ENCODE results near the gene TNRC6C. TPM values are rescaled to one million over a fixed set of nuclear protein-coding genes. Genes with fewer than 3 reads are reported as not detected.

Gene TNRC6C
- total and polyA plus RNA-seq, 4 donors, result 2.2 to 25.9 (median 13.8) TPM

- DNase-seq, result no peak
- peaks cover 8 to 53% (median 12%) of the 10 kb centered on the region in 4 donors for H3K36me3 ChIP-seq (ENCODE audit: control insufficient read depth in 4 of 4, insufficient read depth in 4 of 4, low read length in 4 of 4)
Measured at GRCh38 chr17:78107976-78108725, 149.6 kb downstream of the TNRC6C start.

GRCh38 chr17:78108726-78109488 is 150.4 kb downstream of the TNRC6C start:
- ATAC-seq (ENCODE audit: insufficient read depth, low FRiP score) (no peak), DNase-seq (no peak)
- peaks cover 2 to 50% (median 5%) of the 10 kb centered on the region in 4 donors for H3K36me3 ChIP-seq (ENCODE audit: control insufficient read depth in 4 of 4, insufficient read depth in 4 of 4, low read length in 4 of 4)
- H3K9ac ChIP-seq (ENCODE audit: insufficient read depth in 1 of 2, low read length in 2 of 2), result no peak overlapping the region
- WGBS, 2 donors, result 85 to 88% methylated on average over 18 of the region's 18 CpGs
- H3K4me3 ChIP-seq, result no peak overlapping the region
- no peaks in the 10 kb centered on the region for H3K27me3 ChIP-seq (ENCODE audit: control insufficient read depth in 3 of 3, insufficient read depth in 3 of 3, low read length in 2 of 3)
- peaks cover 0 to 2% (median 0%) of the 10 kb centered on the region in 4 donors for H3K9me3 ChIP-seq (ENCODE audit: control insufficient read depth in 4 of 4, insufficient read depth in 3 of 4, low read length in 3 of 4)
- H3K4me1 ChIP-seq (ENCODE audit: control insufficient read depth in 5 of 5, insufficient read depth in 5 of 5, low read length in 5 of 5), result peaks cover 0 to 7% (median 0%) of the 10 kb centered on the region in 5 donors
- TF ChIP-seq, protein P1, sequence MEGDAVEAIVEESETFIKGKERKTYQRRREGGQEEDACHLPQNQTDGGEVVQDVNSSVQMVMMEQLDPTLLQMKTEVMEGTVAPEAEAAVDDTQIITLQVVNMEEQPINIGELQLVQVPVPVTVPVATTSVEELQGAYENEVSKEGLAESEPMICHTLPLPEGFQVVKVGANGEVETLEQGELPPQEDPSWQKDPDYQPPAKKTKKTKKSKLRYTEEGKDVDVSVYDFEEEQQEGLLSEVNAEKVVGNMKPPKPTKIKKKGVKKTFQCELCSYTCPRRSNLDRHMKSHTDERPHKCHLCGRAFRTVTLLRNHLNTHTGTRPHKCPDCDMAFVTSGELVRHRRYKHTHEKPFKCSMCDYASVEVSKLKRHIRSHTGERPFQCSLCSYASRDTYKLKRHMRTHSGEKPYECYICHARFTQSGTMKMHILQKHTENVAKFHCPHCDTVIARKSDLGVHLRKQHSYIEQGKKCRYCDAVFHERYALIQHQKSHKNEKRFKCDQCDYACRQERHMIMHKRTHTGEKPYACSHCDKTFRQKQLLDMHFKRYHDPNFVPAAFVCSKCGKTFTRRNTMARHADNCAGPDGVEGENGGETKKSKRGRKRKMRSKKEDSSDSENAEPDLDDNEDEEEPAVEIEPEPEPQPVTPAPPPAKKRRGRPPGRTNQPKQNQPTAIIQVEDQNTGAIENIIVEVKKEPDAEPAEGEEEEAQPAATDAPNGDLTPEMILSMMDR (IDR thresholded peaks at IDR 0.05; ENCODE audit: control extremely low read depth, extremely low read depth), result no peak
- H3K27ac ChIP-seq (ENCODE audit: low read depth in 1 of 2, low read length in 1 of 2), result no peak overlapping the region

More at GRCh38 chr17:78107976-78108725, 149.6 kb downstream of the TNRC6C start:
- peaks cover 0 to 7% (median 0%) of the 10 kb centered on the region in 5 donors for H3K4me1 ChIP-seq (ENCODE audit: control insufficient read depth in 5 of 5, insufficient read depth in 5 of 5, low read length in 5 of 5)
- H3K27ac ChIP-seq (ENCODE audit: low read depth in 1 of 2, low read length in 1 of 2), result no peak overlapping the region
- H3K27me3 ChIP-seq (ENCODE audit: control insufficient read depth in 3 of 3, insufficient read depth in 3 of 3, low read length in 2 of 3), result no peaks in the 10 kb centered on the region
- no peak overlapping the region for H3K9ac ChIP-seq (ENCODE audit: insufficient read depth in 1 of 2, low read length in 2 of 2)
- ATAC-seq (ENCODE audit: insufficient read depth, low FRiP score), result no peak
- 95% methylated on average over 21 of the region's 21 CpGs for WGBS, 2 donors
- TF ChIP-seq, protein P1 (IDR thresholded peaks at IDR 0.05; ENCODE audit: control extremely low read depth, extremely low read depth), result no peak
- no peak overlapping the region for H3K4me3 ChIP-seq
- H3K9me3 ChIP-seq (ENCODE audit: control insufficient read depth in 4 of 4, insufficient read depth in 3 of 4, low read length in 3 of 4), result peaks cover 0 to 2% (median 0%) of the 10 kb centered on the region in 4 donors

DNA sequence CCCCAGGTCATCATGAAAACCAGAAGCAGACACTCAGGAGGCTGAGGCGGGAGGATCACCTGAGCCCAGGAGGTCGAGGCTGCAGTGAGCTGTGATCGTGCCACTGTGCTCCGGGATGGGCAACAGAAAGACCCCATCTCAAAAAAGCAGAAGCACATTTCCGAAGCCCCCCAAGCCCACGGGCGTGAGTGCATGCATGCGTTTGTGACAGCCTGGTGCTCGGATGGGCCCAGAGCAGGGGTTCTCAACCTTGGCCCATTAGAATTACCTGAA is 150.9 kb downstream of the TNRC6C start:
- TF ChIP-seq, protein P1 (IDR thresholded peaks at IDR 0.05; ENCODE audit: control extremely low read depth, extremely low read depth), result no peak
- peaks cover 0 to 49% (median 0%) of the 10 kb centered on the region in 4 donors for H3K36me3 ChIP-seq (ENCODE audit: control insufficient read depth in 4 of 4, insufficient read depth in 4 of 4, low read length in 4 of 4)
- H3K4me3 ChIP-seq, result no peak overlapping the region

More for the DNA sequence above, 150.9 kb downstream of the TNRC6C start:
- H3K9ac ChIP-seq (ENCODE audit: insufficient read depth in 1 of 2, low read length in 2 of 2), result no peak overlapping the region
- H3K27ac ChIP-seq (ENCODE audit: low read depth in 1 of 2, low read length in 1 of 2), result no peak overlapping the region
- ATAC-seq (ENCODE audit: insufficient read depth, low FRiP score) (no peak), DNase-seq (no peak)
- peaks cover 0 to 2% (median 0%) of the 10 kb centered on the region in 4 donors for H3K9me3 ChIP-seq (ENCODE audit: control insufficient read depth in 4 of 4, insufficient read depth in 3 of 4, low read length in 3 of 4)
- 95 to 97% methylated on average over 9 of the region's 9 CpGs for WGBS, 2 donors
- peaks cover 0 to 7% (median 3%) of the 10 kb centered on the region in 5 donors for H3K4me1 ChIP-seq (ENCODE audit: control insufficient read depth in 5 of 5, insufficient read depth in 5 of 5, low read length in 5 of 5)
- H3K27me3 ChIP-seq (ENCODE audit: control insufficient read depth in 3 of 3, insufficient read depth in 3 of 3, low read length in 2 of 3), result no peaks in the 10 kb centered on the region

Measured in lung (tissue), 12 donors.